OCI-LY7 (cell line): ENCODE data around the gene LRBA.

Experiments
- EZH2phosphoT487 ChIP-seq: fragments of 200-600 bp; sonication (generic); IDR thresholded peaks from 2 replicates; pipeline ENCODE4 v1.6.1; 2018; ENCODE audit warnings: low read depth, borderline replicate concordance, mild to moderate bottlenecking, mixed run types, antibody characterized with exemption, low read length, moderate library complexity, mixed read lengths
- TF ChIP-seq, protein P1 (sequence below): fragments of 200-600 bp; sonication (generic); conservative IDR thresholded peaks from 2 replicates; pipeline ENCODE4 v1.5.1; 2014; ENCODE audit warnings: mild to moderate bottlenecking, antibody characterized with exemption, low read length, moderate library complexity, mixed read lengths

DNA sequence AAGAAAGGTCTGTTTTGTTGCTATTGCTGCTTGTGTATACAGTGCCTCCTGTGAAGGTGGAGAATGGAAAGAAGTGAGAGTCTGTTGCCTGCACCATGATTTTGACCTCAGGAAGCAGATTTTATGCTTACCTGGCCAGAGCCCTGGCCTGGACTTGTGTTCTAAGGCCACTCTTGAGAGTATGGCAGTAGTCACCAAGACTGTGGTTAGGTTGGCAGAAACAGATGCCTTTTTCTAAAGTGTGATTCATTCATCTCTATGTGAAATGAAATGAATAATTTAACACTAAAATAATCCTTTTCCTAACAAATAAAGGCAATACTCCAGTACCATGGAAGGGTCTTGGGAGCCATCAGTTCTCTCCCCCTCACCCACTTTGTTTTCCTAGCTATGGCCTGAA is 775.1 kb downstream of the LRBA start:
- TF ChIP-seq EZH2phosphoT487 = no peak
- TF ChIP-seq, protein P1, sequence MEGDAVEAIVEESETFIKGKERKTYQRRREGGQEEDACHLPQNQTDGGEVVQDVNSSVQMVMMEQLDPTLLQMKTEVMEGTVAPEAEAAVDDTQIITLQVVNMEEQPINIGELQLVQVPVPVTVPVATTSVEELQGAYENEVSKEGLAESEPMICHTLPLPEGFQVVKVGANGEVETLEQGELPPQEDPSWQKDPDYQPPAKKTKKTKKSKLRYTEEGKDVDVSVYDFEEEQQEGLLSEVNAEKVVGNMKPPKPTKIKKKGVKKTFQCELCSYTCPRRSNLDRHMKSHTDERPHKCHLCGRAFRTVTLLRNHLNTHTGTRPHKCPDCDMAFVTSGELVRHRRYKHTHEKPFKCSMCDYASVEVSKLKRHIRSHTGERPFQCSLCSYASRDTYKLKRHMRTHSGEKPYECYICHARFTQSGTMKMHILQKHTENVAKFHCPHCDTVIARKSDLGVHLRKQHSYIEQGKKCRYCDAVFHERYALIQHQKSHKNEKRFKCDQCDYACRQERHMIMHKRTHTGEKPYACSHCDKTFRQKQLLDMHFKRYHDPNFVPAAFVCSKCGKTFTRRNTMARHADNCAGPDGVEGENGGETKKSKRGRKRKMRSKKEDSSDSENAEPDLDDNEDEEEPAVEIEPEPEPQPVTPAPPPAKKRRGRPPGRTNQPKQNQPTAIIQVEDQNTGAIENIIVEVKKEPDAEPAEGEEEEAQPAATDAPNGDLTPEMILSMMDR = no peak
